Nephron (organoid): ENCODE measurements around the gene EIF4EBP3.
A peak's percentile ranks its signal among the peaks of the same experiment; 100 is the strongest.
"Not testable (repeated sequence)": the region's sequence is repeated elsewhere in the genome, so short reads cannot be mapped to it uniquely, and the experiment has no call there.

Experiments
- H3K27ac Mint-ChIP-seq, 3 experiments: 2 replicates each; pipeline ENCODE4 v1.8.0; 2020; ENCODE audit warnings: mixed read lengths in 3 of 3, mild to moderate bottlenecking in 2 of 3, moderate library complexity in 1 of 3
- H3K27me3 Mint-ChIP-seq: 2 replicates; pipeline ENCODE4 v1.8.0; 2021; ENCODE audit warnings: low read depth, mild to moderate bottlenecking, moderate library complexity, mixed read lengths
- H3K36me3 Mint-ChIP-seq: 2 replicates; pipeline ENCODE4 v1.8.0; 2020; ENCODE audit warnings: low read depth, mixed read lengths
- H3K4me1 Mint-ChIP-seq: 2 replicates; pipeline ENCODE4 v1.8.0; 2020; ENCODE audit warnings: mixed read lengths
- H3K4me3 Mint-ChIP-seq, 3 experiments: 2 replicates each; pipeline ENCODE4 v1.8.0; 2020; ENCODE audit warnings: mild to moderate bottlenecking in 3 of 3, mixed read lengths in 3 of 3, moderate library complexity in 2 of 3
- H3K9me3 Mint-ChIP-seq: 2 replicates; pipeline ENCODE4 v1.8.0; 2020; ENCODE audit warnings: mixed read lengths
- CTCF ChIP-seq, 3 experiments: fragments of 200-600 bp; sonication (generic); IDR thresholded peaks; one replicate each; pipeline ENCODE4 v1.5.0; 2021; ENCODE audit warnings: antibody characterized with exemption in 3 of 3; ENCODE audit not compliant: unreplicated experiment in 3 of 3

The EIF4EBP3 gene

DNA sequence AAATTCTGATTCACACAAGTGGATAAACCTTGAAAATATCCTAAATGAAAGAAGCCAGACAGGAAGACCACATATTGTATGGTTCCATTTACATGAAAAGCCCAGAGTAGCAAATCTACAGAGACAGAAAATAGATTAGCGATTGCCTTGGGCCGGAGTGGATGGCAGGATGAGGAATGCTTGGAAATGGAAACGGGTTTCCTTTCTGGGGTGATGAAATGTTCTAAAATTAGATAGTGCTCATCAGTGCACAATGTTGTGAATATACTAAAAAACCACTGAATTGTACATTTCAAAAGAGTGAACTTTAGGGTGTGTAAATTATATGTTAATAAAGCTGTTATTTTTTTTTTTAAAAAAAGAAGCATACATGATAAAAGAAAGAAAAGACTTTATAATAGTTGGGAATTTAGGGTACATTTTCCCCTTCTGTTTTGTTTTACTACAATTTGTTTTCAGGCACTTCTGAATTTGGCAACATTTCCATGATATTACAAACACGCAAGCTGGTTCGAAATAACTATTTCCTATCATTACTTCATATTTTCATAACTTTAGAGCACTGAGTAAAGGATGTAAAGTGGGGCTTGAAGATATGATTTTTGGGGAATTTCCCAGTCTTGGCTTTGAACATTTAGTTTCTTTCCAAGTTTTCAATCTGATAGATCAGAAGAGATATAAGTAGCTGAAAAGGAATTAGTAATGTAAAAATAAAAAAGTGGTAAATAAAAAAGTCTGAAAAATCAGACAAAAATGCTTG, 41.0 kb downstream of the EIF4EBP3 start:
- no peak for TF ChIP-seq CTCF (IDR thresholded peaks at IDR 0.05; ENCODE audit: unreplicated experiment in 3 of 3)
- Mint-ChIP-seq H3K9me3 (peaks cover 3% of the 10 kb centered on the region), H3K36me3 (no peaks in the 10 kb centered on the region), H3K27me3 (peaks cover 7% of the 10 kb centered on the region), H3K27ac (no peak overlapping the region), H3K4me1 (no peaks in the 10 kb centered on the region), H3K4me3 (no peak overlapping the region)

GRCh38 chr5:140590861-140591260, 43.4 kb downstream of the EIF4EBP3 start:
- H3K4me1 Mint-ChIP-seq = no peaks in the 10 kb centered on the region
- H3K27me3 Mint-ChIP-seq = peaks cover 15% of the 10 kb centered on the region
- H3K9me3 Mint-ChIP-seq = no peaks in the 10 kb centered on the region
- H3K27ac Mint-ChIP-seq = no peak overlapping the region
- no peaks in the 10 kb centered on the region for H3K36me3 Mint-ChIP-seq
- H3K4me3 Mint-ChIP-seq = no peak overlapping the region
- TF ChIP-seq CTCF (IDR thresholded peaks at IDR 0.05; ENCODE audit: unreplicated experiment in 3 of 3) = no peak

DNA sequence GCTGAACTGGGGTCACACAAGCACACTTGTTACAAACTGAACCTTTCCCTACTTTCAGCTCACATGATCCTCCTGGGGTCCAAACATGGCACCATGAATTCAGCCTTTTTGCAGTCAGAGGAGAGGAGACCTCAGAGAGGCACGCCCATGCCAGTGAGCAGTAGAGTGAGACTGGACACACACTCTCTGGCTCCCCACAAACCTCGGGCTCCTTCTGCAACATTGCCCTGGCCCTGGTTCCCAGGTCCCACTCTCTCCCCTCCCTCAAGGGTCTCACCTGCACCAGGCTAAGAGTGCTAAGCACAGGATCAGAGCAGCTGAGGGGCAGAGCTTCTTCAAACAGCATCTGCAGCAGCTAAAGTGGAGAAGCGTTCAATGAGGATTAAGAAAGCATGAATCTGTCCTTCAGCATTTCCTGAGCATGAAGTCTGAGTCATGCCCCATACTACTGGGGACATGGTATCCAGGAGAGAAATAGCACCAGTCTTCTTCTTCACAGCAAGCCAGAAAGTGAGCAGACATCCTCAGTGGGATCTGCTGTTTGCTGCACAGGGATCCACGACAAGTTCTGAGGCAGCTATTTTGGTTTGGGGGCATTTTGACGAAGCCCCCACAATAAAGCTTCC, 44.4 kb downstream of the EIF4EBP3 start:
- H3K27me3 Mint-ChIP-seq = peaks cover 15% of the 10 kb centered on the region
- no peaks in the 10 kb centered on the region for H3K9me3 Mint-ChIP-seq
- no peak for TF ChIP-seq CTCF (IDR thresholded peaks at IDR 0.05; ENCODE audit: unreplicated experiment in 3 of 3)
- H3K4me3 Mint-ChIP-seq = no peak overlapping the region
- H3K4me1 Mint-ChIP-seq = no peaks in the 10 kb centered on the region
- no peaks in the 10 kb centered on the region for H3K36me3 Mint-ChIP-seq
- H3K27ac Mint-ChIP-seq = no peak overlapping the region

- peak overlapping the region; percentile 8 to 41 (median 36) for H3K4me3 Mint-ChIP-seq
- not testable (repeated sequence) for H3K9me3 Mint-ChIP-seq, H3K36me3 Mint-ChIP-seq, H3K27ac Mint-ChIP-seq, H3K4me1 Mint-ChIP-seq
- H3K27me3 Mint-ChIP-seq = peaks cover 15% of the 10 kb centered on the region
These were observed 45.6 kb downstream of the EIF4EBP3 start for GRCh38 chr5:140593070-140593469.

DNA sequence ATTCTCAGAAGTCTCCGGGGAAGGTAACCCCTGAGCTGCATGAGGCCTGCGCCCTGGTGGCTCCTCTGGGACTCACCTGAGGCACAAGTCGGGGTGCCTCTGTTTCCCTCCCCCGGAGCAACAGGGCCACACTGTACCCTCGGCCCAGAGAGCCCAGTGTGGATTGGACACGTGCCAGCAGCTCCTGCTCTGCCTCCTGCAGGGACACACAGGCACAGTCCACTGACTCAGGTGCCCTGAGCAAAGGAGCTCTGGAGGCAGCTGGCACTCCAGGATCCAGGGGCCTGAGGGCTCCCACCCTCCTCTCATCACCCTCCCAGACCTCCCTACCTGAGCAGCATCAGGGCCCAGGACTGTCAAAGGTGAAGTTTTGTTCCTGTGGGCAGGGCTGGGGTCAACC, 46.7 kb downstream of the EIF4EBP3 start:
- Mint-ChIP-seq H3K27ac (no peak overlapping the region), H3K36me3 (no peaks in the 10 kb centered on the region), H3K4me1 (no peaks in the 10 kb centered on the region), H3K9me3 (no peaks in the 10 kb centered on the region), H3K4me3 (no peak overlapping the region), H3K27me3 (peaks cover 23% of the 10 kb centered on the region)
- no peak for TF ChIP-seq CTCF (IDR thresholded peaks at IDR 0.05; ENCODE audit: unreplicated experiment in 3 of 3)

- Mint-ChIP-seq H3K36me3 (no peaks in the 10 kb centered on the region), H3K27me3 (peaks cover 23% of the 10 kb centered on the region), H3K4me3 (no peak overlapping the region), H3K4me1 (no peaks in the 10 kb centered on the region), H3K27ac (no peak overlapping the region), H3K9me3 (no peaks in the 10 kb centered on the region)
- TF ChIP-seq CTCF (IDR thresholded peaks at IDR 0.05; ENCODE audit: unreplicated experiment in 3 of 3) = no peak
These were observed 48.3 kb downstream of the EIF4EBP3 start for GRCh38 chr5:140595538-140596300.
